ENCODE data around the gene HLA-DMA. TPM values are rescaled to one million over a fixed set of nuclear protein-coding genes. Genes with fewer than 3 reads are reported as not detected.
A peak's percentile ranks its signal among the peaks of the same experiment; 100 is the strongest.

HLA-DMA gene
- total and polyA plus RNA-seq, 2 of the 13 experiments (the other 11 are each of a cell fraction or from before 2014, with no cell fraction given) = 0.70 to 0.71 TPM

- TF ChIP-seq ZBTB33 (CRISPR knock-in tag; IDR thresholded peaks at IDR 0.05) = no peak
- TF ChIP-seq, protein P1, sequence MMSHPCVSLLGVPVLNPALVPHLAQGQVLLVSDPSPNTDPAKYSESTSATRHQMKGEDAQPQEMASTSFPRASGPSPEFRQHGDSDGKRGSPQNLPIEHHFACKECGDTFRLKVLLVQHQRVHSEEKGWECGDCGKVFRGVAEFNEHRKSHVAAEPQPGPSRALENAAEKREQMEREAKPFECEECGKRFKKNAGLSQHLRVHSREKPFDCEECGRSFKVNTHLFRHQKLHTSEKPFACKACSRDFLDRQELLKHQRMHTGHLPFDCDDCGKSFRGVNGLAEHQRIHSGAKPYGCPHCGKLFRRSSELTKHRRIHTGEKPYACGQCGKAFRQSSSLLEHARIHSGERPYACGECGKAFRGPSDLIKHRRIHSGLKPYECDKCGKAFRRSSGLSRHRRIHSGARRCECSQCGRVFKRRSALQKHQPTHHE (CRISPR knock-in tag; IDR thresholded peaks at IDR 0.05; ENCODE audit: borderline replicate concordance) = no peak
- TF ChIP-seq, protein P2, sequence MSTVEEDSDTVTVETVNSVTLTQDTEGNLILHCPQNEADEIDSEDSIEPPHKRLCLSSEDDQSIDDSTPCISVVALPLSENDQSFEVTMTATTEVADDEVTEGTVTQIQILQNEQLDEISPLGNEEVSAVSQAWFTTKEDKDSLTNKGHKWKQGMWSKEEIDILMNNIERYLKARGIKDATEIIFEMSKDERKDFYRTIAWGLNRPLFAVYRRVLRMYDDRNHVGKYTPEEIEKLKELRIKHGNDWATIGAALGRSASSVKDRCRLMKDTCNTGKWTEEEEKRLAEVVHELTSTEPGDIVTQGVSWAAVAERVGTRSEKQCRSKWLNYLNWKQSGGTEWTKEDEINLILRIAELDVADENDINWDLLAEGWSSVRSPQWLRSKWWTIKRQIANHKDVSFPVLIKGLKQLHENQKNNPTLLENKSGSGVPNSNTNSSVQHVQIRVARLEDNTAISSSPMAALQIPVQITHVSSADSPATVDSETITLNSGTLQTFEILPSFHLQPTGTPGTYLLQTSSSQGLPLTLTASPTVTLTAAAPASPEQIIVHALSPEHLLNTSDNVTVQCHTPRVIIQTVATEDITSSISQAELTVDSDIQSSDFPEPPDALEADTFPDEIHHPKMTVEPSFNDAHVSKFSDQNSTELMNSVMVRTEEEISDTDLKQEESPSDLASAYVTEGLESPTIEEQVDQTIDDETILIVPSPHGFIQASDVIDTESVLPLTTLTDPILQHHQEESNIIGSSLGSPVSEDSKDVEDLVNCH (CRISPR knock-in tag; IDR thresholded peaks at IDR 0.05) = 0 out of 2 replicates have a peak, but pooled peaks have one; percentile 38
- peak; percentile 52; the same call in 1 of the 2 replicates for TF ChIP-seq GATAD2A (CRISPR knock-in tag; IDR thresholded peaks at IDR 0.05)
- TF ChIP-seq ZFP41 (CRISPR knock-in tag; IDR thresholded peaks at IDR 0.05; ENCODE audit: borderline replicate concordance) = no peak
- TF ChIP-seq MAX (IDR thresholded peaks at IDR 0.05) = no peak
- TF ChIP-seq SAP130 (CRISPR knock-in tag; IDR thresholded peaks at IDR 0.05; ENCODE audit: low read depth) = peak; percentile 88
- no peak for TF ChIP-seq BORCS8-MEF2B (CRISPR knock-in tag; IDR thresholded peaks at IDR 0.05)
- TF ChIP-seq, protein P3, sequence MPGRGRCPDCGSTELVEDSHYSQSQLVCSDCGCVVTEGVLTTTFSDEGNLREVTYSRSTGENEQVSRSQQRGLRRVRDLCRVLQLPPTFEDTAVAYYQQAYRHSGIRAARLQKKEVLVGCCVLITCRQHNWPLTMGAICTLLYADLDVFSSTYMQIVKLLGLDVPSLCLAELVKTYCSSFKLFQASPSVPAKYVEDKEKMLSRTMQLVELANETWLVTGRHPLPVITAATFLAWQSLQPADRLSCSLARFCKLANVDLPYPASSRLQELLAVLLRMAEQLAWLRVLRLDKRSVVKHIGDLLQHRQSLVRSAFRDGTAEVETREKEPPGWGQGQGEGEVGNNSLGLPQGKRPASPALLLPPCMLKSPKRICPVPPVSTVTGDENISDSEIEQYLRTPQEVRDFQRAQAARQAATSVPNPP (CRISPR knock-in tag; IDR thresholded peaks at IDR 0.05) = no peak
- TF ChIP-seq ZNF354B (CRISPR knock-in tag; IDR thresholded peaks at IDR 0.05) = no peak
- TF ChIP-seq CBX5 (CRISPR knock-in tag; IDR thresholded peaks at IDR 0.05; ENCODE audit: borderline replicate concordance) = no peak
- no peak; a peak in 1 of 4 replicates for TF ChIP-seq NR2F1 (CRISPR knock-in tag; IDR thresholded peaks at IDR 0.05)
- TF ChIP-seq SOX13 (IDR thresholded peaks at IDR 0.05) = no peak
- peak in 1 of 2 experiments; percentile 42; a peak in 1 of 4 replicates for TF ChIP-seq SOX13 (CRISPR knock-in tag; conservative IDR thresholded peaks at IDR 0.05 in 1 of 2, IDR thresholded peaks at IDR 0.05 in 1 of 2)
- 0 out of 2 replicates have a peak, but pooled peaks have one; percentile 57 for TF ChIP-seq ZMYM4 (CRISPR knock-in tag; IDR thresholded peaks at IDR 0.05)
- TF ChIP-seq, protein P4, sequence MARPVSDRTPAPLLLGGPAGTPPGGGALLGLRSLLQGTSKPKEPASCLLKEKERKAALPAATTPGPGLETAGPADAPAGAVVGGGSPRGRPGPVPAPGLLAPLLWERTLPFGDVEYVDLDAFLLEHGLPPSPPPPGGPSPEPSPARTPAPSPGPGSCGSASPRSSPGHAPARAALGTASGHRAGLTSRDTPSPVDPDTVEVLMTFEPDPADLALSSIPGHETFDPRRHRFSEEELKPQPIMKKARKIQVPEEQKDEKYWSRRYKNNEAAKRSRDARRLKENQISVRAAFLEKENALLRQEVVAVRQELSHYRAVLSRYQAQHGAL (CRISPR knock-in tag; IDR thresholded peaks at IDR 0.05; ENCODE audit: not compliant biosample characterization) = no peak
- no peak; the same call in 1 of the 2 replicates for TF ChIP-seq ZNF3 (CRISPR knock-in tag; IDR thresholded peaks at IDR 0.05)
- TF ChIP-seq ZNF484 (CRISPR knock-in tag; IDR thresholded peaks at IDR 0.05; ENCODE audit: borderline replicate concordance, low read depth) = no peak
- no peak for TF ChIP-seq ATF5 (CRISPR knock-in tag; IDR thresholded peaks at IDR 0.05; ENCODE audit: low read depth)
Measured at GRCh38 chr6:32967151-32968091, 14.5 kb upstream of the HLA-DMA start (continued).
